ENCODE measurements around the gene CDON.

CDON gene

DNA sequence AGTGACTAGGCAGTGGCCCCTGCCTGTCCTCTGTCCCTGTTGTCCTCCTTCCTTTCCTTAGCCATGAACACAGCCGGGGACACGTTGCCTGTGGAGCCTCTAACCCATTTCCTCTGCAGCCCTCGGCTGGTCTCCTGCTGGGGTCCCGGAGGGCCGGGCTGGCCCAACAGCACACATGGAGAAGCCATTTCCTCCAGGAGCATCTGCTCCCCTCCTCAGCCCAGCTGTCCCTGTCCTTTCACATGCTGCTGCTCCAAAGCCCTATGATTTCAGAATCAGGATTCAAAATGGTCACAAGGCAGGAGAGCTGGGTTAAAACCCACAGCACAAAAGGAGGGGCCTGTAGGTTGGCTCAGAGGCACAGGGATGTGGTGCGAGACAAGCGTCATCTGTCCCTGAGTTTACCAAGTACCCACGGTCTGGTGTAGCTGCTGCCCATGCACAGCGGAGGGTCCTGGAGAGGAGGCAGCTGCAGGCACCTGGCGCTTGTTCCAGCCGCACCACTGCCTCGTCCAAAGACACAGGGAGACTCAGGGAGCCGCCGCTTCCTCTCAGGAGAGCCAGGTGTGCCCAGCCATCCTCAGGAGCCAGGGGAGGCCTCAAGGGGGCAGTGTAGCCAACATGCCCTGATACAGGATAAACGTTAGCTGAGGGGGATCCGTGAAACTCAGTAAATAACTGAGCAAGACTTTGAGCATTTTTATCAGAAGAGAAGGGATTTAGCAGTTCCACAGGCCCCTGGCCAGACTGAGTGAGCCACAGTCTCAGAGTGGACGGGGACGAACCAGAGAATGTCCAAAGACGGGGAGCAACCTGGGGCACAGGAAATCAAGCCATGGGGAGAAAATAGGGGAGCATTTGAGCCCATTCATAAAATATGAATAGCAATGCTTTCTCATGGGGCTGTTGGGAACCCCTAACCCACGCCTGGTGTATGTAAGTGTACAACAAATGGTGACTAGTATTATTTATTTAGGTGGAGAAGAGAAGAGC is 120.8 kb downstream of the CDON start:
- no peak overlapping the region for H3K4me2 ChIP-seq (ENCODE audit: insufficient read depth, low read length)
- ATAC-seq (ENCODE audit: insufficient read depth, low read depth) (peak; percentile 92), DNase-seq (peak; percentile 63)
- no peaks in the 10 kb centered on the region for H3K79me2 ChIP-seq (ENCODE audit: insufficient read depth, low read length)
- no peak overlapping the region for H3K27ac ChIP-seq (ENCODE audit: low read length)
- H3K36me3 ChIP-seq (ENCODE audit: insufficient read depth, low read length) = no peaks in the 10 kb centered on the region
- H3K4me1 ChIP-seq (ENCODE audit: insufficient read depth, low read length) = peaks cover 8% of the 10 kb centered on the region
- H3K9me3 ChIP-seq (ENCODE audit: insufficient read depth, low read length, severe bottlenecking) = no peaks in the 10 kb centered on the region
- H4K20me1 ChIP-seq (ENCODE audit: insufficient read depth, low read length) = no peaks in the 10 kb centered on the region
- no peak overlapping the region for H3K9ac ChIP-seq (ENCODE audit: low read depth, low read length)
- no peak overlapping the region for H2AFZ ChIP-seq (ENCODE audit: low read depth, low read length)
- TF ChIP-seq EZH2 (IDR thresholded peaks at IDR 0.05; ENCODE audit: borderline replicate concordance, low read depth, low read length, severe bottlenecking) = no peak
- peak; percentile 84 for TF ChIP-seq CTCF (IDR thresholded peaks at IDR 0.05; ENCODE audit: borderline replicate concordance, extremely low read depth, low read length, poor library complexity, severe bottlenecking)
- H3K27me3 ChIP-seq (ENCODE audit: insufficient read depth, low read length, poor library complexity) = no peaks in the 10 kb centered on the region
- H3K4me3 ChIP-seq (ENCODE audit: low read depth in 1 of 2, low read length in 2 of 2) = no peak overlapping the region

DNA sequence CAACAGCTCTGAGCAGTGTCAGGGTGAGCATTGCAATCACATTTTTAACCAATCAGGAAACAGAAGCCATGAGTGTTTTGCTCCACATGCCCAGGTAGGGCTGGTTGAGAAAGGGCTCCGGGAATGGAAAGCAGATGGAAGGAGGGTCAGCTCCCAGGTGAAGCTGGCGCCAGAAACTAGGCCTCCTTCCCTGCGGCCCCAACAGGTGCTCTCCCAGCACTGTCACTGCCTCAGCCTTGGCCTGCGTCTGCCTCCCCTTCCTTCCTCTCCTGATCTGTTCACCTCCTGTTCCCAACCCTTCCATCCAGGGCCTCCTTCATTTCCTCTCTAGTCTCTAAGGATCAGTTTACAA is 121.4 kb downstream of the CDON start:
- H3K4me3 ChIP-seq (ENCODE audit: low read depth in 1 of 2, low read length in 2 of 2) = no peak overlapping the region
- TF ChIP-seq EZH2 (IDR thresholded peaks at IDR 0.05; ENCODE audit: borderline replicate concordance, low read depth, low read length, severe bottlenecking) (no peak), CTCF (IDR thresholded peaks at IDR 0.05; ENCODE audit: borderline replicate concordance, extremely low read depth, low read length, poor library complexity, severe bottlenecking) (no peak)
- H3K4me1 ChIP-seq (ENCODE audit: insufficient read depth, low read length) = peaks cover 8% of the 10 kb centered on the region
- no peaks in the 10 kb centered on the region for H3K36me3 ChIP-seq (ENCODE audit: insufficient read depth, low read length)
- DNase-seq (no peak), ATAC-seq (ENCODE audit: insufficient read depth, low read depth) (no peak)
- H2AFZ ChIP-seq (ENCODE audit: low read depth, low read length) = no peak overlapping the region
- H4K20me1 ChIP-seq (ENCODE audit: insufficient read depth, low read length) = no peaks in the 10 kb centered on the region
- H3K27me3 ChIP-seq (ENCODE audit: insufficient read depth, low read length, poor library complexity) = no peaks in the 10 kb centered on the region
- no peaks in the 10 kb centered on the region for H3K79me2 ChIP-seq (ENCODE audit: insufficient read depth, low read length)
- no peaks in the 10 kb centered on the region for H3K9me3 ChIP-seq (ENCODE audit: insufficient read depth, low read length, severe bottlenecking)
- no peak overlapping the region for H3K9ac ChIP-seq (ENCODE audit: low read depth, low read length)
- H3K27ac ChIP-seq (ENCODE audit: low read length) = no peak overlapping the region
- H3K4me2 ChIP-seq (ENCODE audit: insufficient read depth, low read length) = no peak overlapping the region

DNA sequence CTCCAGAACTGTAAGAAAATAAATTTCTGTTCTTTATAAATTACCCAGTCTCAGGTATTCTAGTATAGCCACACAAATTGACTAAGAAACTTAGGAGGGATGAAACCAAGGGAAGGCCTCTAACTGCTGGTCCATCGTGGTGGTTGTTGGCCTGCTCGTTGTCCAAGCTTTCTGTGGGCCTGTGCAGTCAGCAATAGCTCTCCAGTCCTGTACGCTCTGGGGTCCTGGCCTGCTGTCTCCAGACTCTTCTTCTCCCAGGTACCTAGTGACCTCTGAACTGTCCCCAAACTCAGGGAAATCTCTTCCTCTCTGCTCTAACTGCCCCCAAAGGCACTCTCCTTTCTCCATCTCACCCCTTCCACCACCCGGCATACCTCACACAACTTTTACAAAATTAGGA is 122.5 kb downstream of the CDON start:
- no peak for DNase-seq
- no peaks in the 10 kb centered on the region for H3K36me3 ChIP-seq (ENCODE audit: insufficient read depth, low read length)
- no peak overlapping the region for H3K9ac ChIP-seq (ENCODE audit: low read depth, low read length)
- no peak overlapping the region for H3K4me2 ChIP-seq (ENCODE audit: insufficient read depth, low read length)
- TF ChIP-seq EZH2 (IDR thresholded peaks at IDR 0.05; ENCODE audit: borderline replicate concordance, low read depth, low read length, severe bottlenecking) = no peak
- TF ChIP-seq CTCF (IDR thresholded peaks at IDR 0.05; ENCODE audit: borderline replicate concordance, extremely low read depth, low read length, poor library complexity, severe bottlenecking) = no peak
- H3K4me1 ChIP-seq (ENCODE audit: insufficient read depth, low read length) = peaks cover 8% of the 10 kb centered on the region
- no peaks in the 10 kb centered on the region for H4K20me1 ChIP-seq (ENCODE audit: insufficient read depth, low read length)
- H3K4me3 ChIP-seq (ENCODE audit: low read depth in 1 of 2, low read length in 2 of 2) = no peak overlapping the region
- no peaks in the 10 kb centered on the region for H3K9me3 ChIP-seq (ENCODE audit: insufficient read depth, low read length, severe bottlenecking)
- no peaks in the 10 kb centered on the region for H3K79me2 ChIP-seq (ENCODE audit: insufficient read depth, low read length)
- H2AFZ ChIP-seq (ENCODE audit: low read depth, low read length) = no peak overlapping the region
- no peak overlapping the region for H3K27ac ChIP-seq (ENCODE audit: low read length)
- H3K27me3 ChIP-seq (ENCODE audit: insufficient read depth, low read length, poor library complexity) = no peaks in the 10 kb centered on the region
- ATAC-seq (ENCODE audit: insufficient read depth, low read depth) = no peak

All from DND-41 (cell line).